Kidney epithelial cell (primary cell): Measurements from ENCODE around the gene UVSSA. TPM values are rescaled to one million over a fixed set of nuclear protein-coding genes. Genes with fewer than 3 reads are reported as not detected.

Experiments
- DNase-seq: peaks from one replicate; pipeline ENCODE4 v3.0.0-alpha.2; 2010; ENCODE audit warnings: low read depth
- H3K27me3 ChIP-seq: 2 replicates; pipeline ENCODE4 v1.6.0; 2011; ENCODE audit warnings: low read length; ENCODE audit not compliant: control insufficient read depth, insufficient read depth
- H3K36me3 ChIP-seq: 2 replicates; pipeline ENCODE4 v1.5.1; 2011; ENCODE audit warnings: low read length; ENCODE audit not compliant: control insufficient read depth, insufficient read depth
- H3K4me3 ChIP-seq: 2 replicates; pipeline ENCODE4 v1.5.1; 2011; ENCODE audit warnings: low read depth, mild to moderate bottlenecking, control low read depth, low read length
- CTCF ChIP-seq: IDR thresholded peaks from 2 replicates; pipeline ENCODE4 v1.5.1; 2011; ENCODE audit warnings: mild to moderate bottlenecking, moderate library complexity, low read length, control low read depth, inconsistent platforms; ENCODE audit not compliant: insufficient read depth, poor library complexity, severe bottlenecking
- total RNA-seq: library from RNA; depleted of rRNA; stranded (reverse); fragments of >200 nt; gene quantifications from 2 replicates; pipeline ENCODE4 v1.2.3, GENCODE V29; 2015

The UVSSA gene
- total RNA-seq, 1 donor from 2014 or later, result 13.0 TPM

- no peaks in the 10 kb centered on the region for H3K27me3 ChIP-seq
- no peak overlapping the region for H3K4me3 ChIP-seq
- no peak for DNase-seq
- TF ChIP-seq CTCF, result no peak
- H3K36me3 ChIP-seq, result no peaks in the 10 kb centered on the region
These were observed 13.0 kb downstream of the UVSSA start for GRCh38 chr4:1359976-1360375.

- DNase-seq, result no peak
- Histone ChIP-seq H3K27me3 (no peaks in the 10 kb centered on the region), H3K36me3 (no peaks in the 10 kb centered on the region), H3K4me3 (no peak overlapping the region)
- no peak for TF ChIP-seq CTCF
These were observed 13.6 kb downstream of the UVSSA start for GRCh38 chr4:1360423-1361283.

GRCh38 chr4:1361431-1361830 lies 14.4 kb downstream of the UVSSA start:
- no peak for DNase-seq
- no peak for TF ChIP-seq CTCF
- Histone ChIP-seq H3K36me3 (no peaks in the 10 kb centered on the region), H3K4me3 (no peak overlapping the region), H3K27me3 (no peaks in the 10 kb centered on the region)

DNA sequence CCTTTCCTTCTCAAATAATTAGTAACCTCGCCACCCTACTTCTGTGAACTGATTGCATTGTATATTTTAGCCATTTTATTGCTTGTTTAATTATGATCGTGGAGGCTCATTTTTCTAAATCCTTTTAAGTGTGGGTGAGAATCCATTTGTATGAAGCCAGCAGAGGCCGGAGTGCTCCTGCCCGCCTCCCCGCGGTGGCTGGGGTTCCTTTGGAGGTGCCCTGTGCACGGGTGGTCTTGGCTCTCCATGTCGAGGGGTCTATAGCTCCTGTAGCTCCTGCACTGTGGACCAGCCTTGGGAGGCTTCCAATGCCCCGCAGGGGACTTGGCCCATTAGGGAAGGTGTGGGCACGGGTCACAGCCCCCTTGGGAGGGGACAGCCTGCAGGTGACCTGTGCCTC lies 15.0 kb downstream of the UVSSA start:
- DNase-seq, result no peak
- Histone ChIP-seq H3K27me3 (no peaks in the 10 kb centered on the region), H3K4me3 (no peak overlapping the region), H3K36me3 (no peaks in the 10 kb centered on the region)
- no peak for TF ChIP-seq CTCF

- no peak overlapping the region for H3K4me3 ChIP-seq
- TF ChIP-seq CTCF, result no peak
- H3K36me3 ChIP-seq, result no peaks in the 10 kb centered on the region
- no peaks in the 10 kb centered on the region for H3K27me3 ChIP-seq
- DNase-seq, result no peak
These were observed 15.5 kb downstream of the UVSSA start for GRCh38 chr4:1362521-1362920.

GRCh38 chr4:1363513-1363912 lies 16.5 kb downstream of the UVSSA start:
- no peaks in the 10 kb centered on the region for H3K27me3 ChIP-seq
- DNase-seq, result no peak
- H3K4me3 ChIP-seq, result no peak overlapping the region
- H3K36me3 ChIP-seq, result no peaks in the 10 kb centered on the region
- no peak for TF ChIP-seq CTCF
